Skin of body (tissue), 1 donor: Measurements from ENCODE around the gene USP36. TPM values are rescaled to one million over a fixed set of nuclear protein-coding genes. Genes with fewer than 3 reads are reported as not detected.

Experiments
- total RNA-seq: library from RNA; depleted of rRNA; stranded (reverse); fragments of >200 nt; gene quantifications from one replicate; pipeline ENCODE4 v1.2.3, GENCODE V29; 2014

Gene USP36
- total RNA-seq, 1 donor from 2014 or later = 43.3 TPM

Other genes with a start within 250 kb of the USP36 start
- 32.6 TPM for gene CYTH1, start 58.5 kb downstream of the USP36 start, total RNA-seq
- 10.2 TPM for gene CEP295NL, start 62.4 kb upstream of the USP36 start, total RNA-seq
- gene TIMP2, start 84.6 kb upstream of the USP36 start, total RNA-seq = 101 TPM
- 52.1 TPM for gene LGALS3BP, start 139.1 kb upstream of the USP36 start, total RNA-seq
- 17.9 TPM for gene CANT1, start 168.9 kb upstream of the USP36 start, total RNA-seq
- gene C1QTNF1, start 183.4 kb upstream of the USP36 start, total RNA-seq = 15.8 TPM
- gene ENGASE, start 234.0 kb upstream of the USP36 start, total RNA-seq = 24.7 TPM